Endothelial cell of umbilical vein (primary cell): ENCODE measurements around the gene GTF2IRD1. TPM values are rescaled to one million over a fixed set of nuclear protein-coding genes. Genes with fewer than 3 reads are reported as not detected.

Source experiments
- BruUV-seq: library from RNA; stranded (reverse); fragments of 400-500 nt; replicated peaks from 2 replicates; lab custom pipeline; 2021; lab: Mats Ljungman, UMichigan
- CTCF ChIA-PET: fragments of 300-600, 350-600 bp; sonication (Branson Sonifier 250); formaldehyde crosslinking; loops from one replicate; lab custom pipeline; 2021; ENCODE audit warnings: antibody characterized with exemption, inconsistent platforms; lab: Charles Lee
- POLR2A ChIA-PET: fragments of 300-600, 350-600 bp; sonication (Branson Sonifier 250); formaldehyde crosslinking; loops from one replicate; lab custom pipeline; 2021; ENCODE audit warnings: antibody characterized with exemption, inconsistent platforms; lab: Charles Lee
- DNase-seq: peaks from one replicate; pipeline ENCODE4 v3.0.0-alpha.2; 2011; ENCODE audit warnings: low read depth, low spot score
- FAIRE-seq: peaks from 2 replicates; lab custom pipeline; 2011; peaks lifted over from hg19 to GRCh38; lab: Jason Lieb, UNC
- H2AFZ ChIP-seq: 2 replicates; pipeline ENCODE4 v1.6.0; 2012; ENCODE audit warnings: low read depth, low read length, control low read depth, inconsistent platforms
- H3K27ac ChIP-seq: 2 replicates; pipeline ENCODE4 v1.5.1; 2011; ENCODE audit warnings: low read depth, mild to moderate bottlenecking, control low read depth, low read length, moderate library complexity; ENCODE audit not compliant: insufficient read depth
- H3K27me3 ChIP-seq, 2 experiments: 2 replicates each; pipeline versions ENCODE4 v1.6.0 to v1.6.1; 2011; ENCODE audit warnings: low read length in 2 of 2, mixed read lengths in 1 of 2; ENCODE audit not compliant: control insufficient read depth in 2 of 2, insufficient read depth in 2 of 2
- H3K36me3 ChIP-seq, 2 experiments: 2 replicates in 1 of 2; 3 replicates in 1 of 2; pipeline ENCODE4 v1.5.1; 2011; ENCODE audit warnings: low read length in 2 of 2, mild to moderate bottlenecking in 1 of 2, moderate library complexity in 1 of 2; ENCODE audit not compliant: control insufficient read depth in 2 of 2, insufficient read depth in 2 of 2; ENCODE audit errors: extremely low read depth in 1 of 2
- H3K4me1 ChIP-seq: 3 replicates; pipeline ENCODE4 v1.5.1; 2011; ENCODE audit warnings: mild to moderate bottlenecking, low read length; ENCODE audit not compliant: control insufficient read depth, insufficient read depth; ENCODE audit errors: extremely low read depth
- H3K4me2 ChIP-seq: 2 replicates; pipeline ENCODE4 v1.6.1; 2011; ENCODE audit warnings: low read length, control low read depth, mixed read lengths; ENCODE audit not compliant: insufficient read depth
- H3K4me3 ChIP-seq, 3 experiments: fragments of 200-600 bp in 1 of 3; sonication (generic), shearing (Covaris generic) in 1 of 3; replicated peaks in 1 of 3; 2 replicates each; pipeline ENCODE4 v1.5.1; 2011 to 2016; ENCODE audit warnings: control low read depth in 3 of 3, low read length in 3 of 3, mild to moderate bottlenecking in 2 of 3, inconsistent platforms in 1 of 3, low read depth in 1 of 3, moderate library complexity in 1 of 3; ENCODE audit not compliant: insufficient read depth in 1 of 3
- H3K79me2 ChIP-seq: 2 replicates; pipeline ENCODE4 v1.6.0; 2012; ENCODE audit warnings: low read length, inconsistent platforms; ENCODE audit not compliant: control insufficient read depth, insufficient read depth
- H3K9ac ChIP-seq: replicated peaks from 2 replicates; pipeline ENCODE3; 2011; ENCODE audit warnings: low read length, control low read depth; ENCODE audit not compliant: insufficient read depth; ENCODE audit errors: extremely low read depth
- H3K9me1 ChIP-seq: replicated peaks from 3 replicates; pipeline ENCODE4 v1.6.0; 2011; ENCODE audit warnings: mild to moderate bottlenecking, low read length; ENCODE audit not compliant: control insufficient read depth, insufficient read depth; ENCODE audit errors: extremely low read depth
- H3K9me3 ChIP-seq: replicated peaks from 2 replicates; pipeline ENCODE4 v1.5.1; 2012; ENCODE audit warnings: low read length, inconsistent platforms; ENCODE audit not compliant: control insufficient read depth, insufficient read depth
- H4K20me1 ChIP-seq: replicated peaks from 2 replicates; pipeline ENCODE3; 2011; ENCODE audit warnings: mild to moderate bottlenecking, low read length; ENCODE audit not compliant: control insufficient read depth, insufficient read depth; ENCODE audit errors: extremely low read depth
- CTCF ChIP-seq, 2 donors: IDR thresholded peaks; 1 replicate in 1 of 2; 2 replicates in 1 of 2; pipeline ENCODE4 v1.5.1; 2011; ENCODE audit warnings: low read length in 2 of 2, mild to moderate bottlenecking in 2 of 2, moderate library complexity in 2 of 2, control low read depth in 1 of 2, inconsistent platforms in 1 of 2, low read depth in 1 of 2; ENCODE audit not compliant: insufficient read depth in 1 of 2; ENCODE audit errors: extremely low read depth in 1 of 2
- EZH2 ChIP-seq: IDR thresholded peaks from 2 replicates; pipeline ENCODE4 v1.6.1; 2012; ENCODE audit warnings: borderline replicate concordance, low read depth, mild to moderate bottlenecking, moderate library complexity, low read length, inconsistent platforms; ENCODE audit not compliant: severe bottlenecking
- FOS ChIP-seq: IDR thresholded peaks from 2 replicates; pipeline ENCODE4 v1.6.1; 2011; ENCODE audit warnings: mild to moderate bottlenecking, low read length, moderate library complexity, borderline replicate concordance; ENCODE audit not compliant: insufficient read depth
- GATA2 ChIP-seq: IDR thresholded peaks from 2 replicates; pipeline ENCODE4 v1.7.0; 2011; ENCODE audit warnings: low read depth, mild to moderate bottlenecking, moderate library complexity, mixed read lengths, low read length; ENCODE audit not compliant: insufficient read length, insufficient read depth
- JUN ChIP-seq: IDR thresholded peaks from 2 replicates; pipeline ENCODE4 v1.6.1; 2011; ENCODE audit warnings: borderline replicate concordance, low read depth; ENCODE audit not compliant: insufficient read length, insufficient read depth
- MAX ChIP-seq: IDR thresholded peaks from 2 replicates; pipeline ENCODE4 v1.6.1; 2011; ENCODE audit not compliant: insufficient read depth, insufficient read length
- MYC ChIP-seq: IDR thresholded peaks from one replicate; pipeline ENCODE4 v1.6.1; 2011; ENCODE audit warnings: mild to moderate bottlenecking, low read depth, low read length
- POLR2A ChIP-seq: IDR thresholded peaks from 2 replicates; pipeline ENCODE4 v1.6.1; 2012; ENCODE audit warnings: low read depth, mild to moderate bottlenecking, control low read depth, low read length
- POLR2AphosphoS5 ChIP-seq: IDR thresholded peaks from 2 replicates; pipeline ENCODE4 v1.6.1; 2012; ENCODE audit warnings: low read depth, mild to moderate bottlenecking, control low read depth, low read length, moderate library complexity; ENCODE audit not compliant: insufficient read depth
- dilution Hi-C: fragments of 300-500 bp; cut with MboI; formaldehyde crosslinking; loops from one replicate; pipeline ENCODE4 v1.15.0; 2019; ENCODE audit warnings: low sequenced_read_pairs; ENCODE audit not compliant: extremely low pct_ligation_motif_present
- intact Hi-C: fragments of 100-400 bp; cut with micrococcal nuclease; formaldehyde crosslinking; loops from one replicate; pipeline ENCODE4 v1.10.0; 2022
- polyA plus RNA-seq, 4 experiments: library from polyadenylated mRNA; depleted of rRNA in 3 of 4; stranded (reverse) in 3 of 4; unstranded in 1 of 4; fragments of >200 nt; gene quantifications; 2 replicates each; pipeline versions ENCODE4 v1.2.1 to v1.2.3, GENCODE V29; 2011 to 2012; ENCODE audit warnings: missing spikeins in 1 of 4
- total RNA-seq: library from RNA; stranded (reverse); gene quantifications from 2 replicates; pipeline ENCODE4 v1.2.3, GENCODE V29; 2021

The GTF2IRD1 gene
- total and polyA plus RNA-seq, 2 donors (not counting 3 experiments of a cell fraction or from before 2014, with no cell fraction given): 14.2 to 24.2 TPM

- no peak overlapping the region for H3K4me3 ChIP-seq
- FAIRE-seq (no peak), DNase-seq (no peak)
- no peaks in the 10 kb centered on the region for H3K27me3 ChIP-seq
- intact Hi-C loops: no loop called here
- no peak overlapping the region for H2AFZ ChIP-seq
- POLR2A ChIA-PET: interaction anchor here (0.6 kb wide), 2 partner anchors 12 to 657 kb away, joined by 3 read pairs; no protein-coding TSS in a partner anchor
- H3K9me3 ChIP-seq: no peaks in the 10 kb centered on the region
- TF ChIP-seq GATA2 (no peak), MYC (no peak), MAX (no peak), POLR2A (no peak), JUN (no peak), FOS (no peak), EZH2 (no peak), CTCF (IDR thresholded peaks at IDR 0.05; ENCODE audit: extremely low read depth in 1 of 2, insufficient read depth in 1 of 2, low read depth in 1 of 2, low read length in 2 of 2) (no peak), POLR2AphosphoS5 (no peak)
- no TSS peak for BruUV-seq
- CTCF ChIA-PET: no interaction called here
- H3K4me1 ChIP-seq: no peaks in the 10 kb centered on the region
- no peaks in the 10 kb centered on the region for H4K20me1 ChIP-seq
- H3K36me3 ChIP-seq: peaks cover 0 to 10% of the 10 kb centered on the region in 2 experiments
- H3K9me1 ChIP-seq: no peaks in the 10 kb centered on the region
- dilution Hi-C loops: no loop called here
- no peak overlapping the region for H3K4me2 ChIP-seq
- no peak overlapping the region for H3K9ac ChIP-seq
- no peaks in the 10 kb centered on the region for H3K79me2 ChIP-seq
- no peak overlapping the region for H3K27ac ChIP-seq
These were observed 106.5 kb downstream of the GTF2IRD1 start for GRCh38 chr7:74560086-74560719.
